ENCODE results near the gene LIN37.

DNA sequence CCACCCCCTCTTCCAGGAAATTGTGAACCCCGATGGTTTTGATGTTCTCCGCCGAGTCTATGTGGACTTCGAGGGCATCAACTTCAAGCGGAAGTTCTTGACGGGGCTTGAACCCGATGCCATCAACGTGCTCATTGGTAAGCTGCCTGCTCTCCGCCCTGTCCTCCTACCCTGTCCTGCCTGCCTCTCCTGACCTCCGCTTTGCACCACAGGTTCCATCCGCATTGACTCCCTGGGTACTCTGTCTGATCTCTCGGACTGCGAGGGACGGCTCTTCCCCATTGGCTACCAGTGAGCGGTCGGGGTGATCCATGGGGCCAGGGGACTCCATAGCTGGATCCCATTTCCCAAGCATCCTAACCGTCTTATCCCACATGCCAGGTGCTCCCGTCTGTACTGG, 18.1 kb upstream of the LIN37 start:
- TF ChIP-seq, protein P1, sequence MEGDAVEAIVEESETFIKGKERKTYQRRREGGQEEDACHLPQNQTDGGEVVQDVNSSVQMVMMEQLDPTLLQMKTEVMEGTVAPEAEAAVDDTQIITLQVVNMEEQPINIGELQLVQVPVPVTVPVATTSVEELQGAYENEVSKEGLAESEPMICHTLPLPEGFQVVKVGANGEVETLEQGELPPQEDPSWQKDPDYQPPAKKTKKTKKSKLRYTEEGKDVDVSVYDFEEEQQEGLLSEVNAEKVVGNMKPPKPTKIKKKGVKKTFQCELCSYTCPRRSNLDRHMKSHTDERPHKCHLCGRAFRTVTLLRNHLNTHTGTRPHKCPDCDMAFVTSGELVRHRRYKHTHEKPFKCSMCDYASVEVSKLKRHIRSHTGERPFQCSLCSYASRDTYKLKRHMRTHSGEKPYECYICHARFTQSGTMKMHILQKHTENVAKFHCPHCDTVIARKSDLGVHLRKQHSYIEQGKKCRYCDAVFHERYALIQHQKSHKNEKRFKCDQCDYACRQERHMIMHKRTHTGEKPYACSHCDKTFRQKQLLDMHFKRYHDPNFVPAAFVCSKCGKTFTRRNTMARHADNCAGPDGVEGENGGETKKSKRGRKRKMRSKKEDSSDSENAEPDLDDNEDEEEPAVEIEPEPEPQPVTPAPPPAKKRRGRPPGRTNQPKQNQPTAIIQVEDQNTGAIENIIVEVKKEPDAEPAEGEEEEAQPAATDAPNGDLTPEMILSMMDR (IDR thresholded peaks at IDR 0.05) = no peak
- no peak for TF ChIP-seq EP300 (IDR thresholded peaks at IDR 0.05)
- TF ChIP-seq POLR2A (IDR thresholded peaks at IDR 0.05) = no peak
- no peak for TF ChIP-seq POLR2AphosphoS5 (IDR thresholded peaks at IDR 0.05)
